SK-N-MC (cell line): ENCODE measurements around the gene ALG14.

Experiments used
- EZH2 ChIP-seq: fragments of 200-600 bp; sonication (generic); IDR thresholded peaks from one replicate; pipeline ENCODE4 v1.6.1; 2017; ENCODE audit warnings: antibody characterized with exemption
- POLR2AphosphoS5 ChIP-seq: IDR thresholded peaks from 2 replicates; pipeline ENCODE4 v1.6.1; 2012; ENCODE audit warnings: mild to moderate bottlenecking, low read depth, low read length, borderline replicate concordance

GRCh38 chr1:94992161-94992560 lies 80.6 kb downstream of the ALG14 start:
- TF ChIP-seq EZH2 (no peak), POLR2AphosphoS5 (no peak)
